SK-N-MC (cell line): ENCODE measurements around the gene RRAGA.

ENCODE experiments used
- EZH2 ChIP-seq: fragments of 200-600 bp; sonication (generic); IDR thresholded peaks from one replicate; pipeline ENCODE4 v1.6.1; 2017; ENCODE audit warnings: antibody characterized with exemption
- FOXP2 ChIP-seq: optimal IDR thresholded peaks from 2 replicates; pipeline ENCODE3; 2011; ENCODE audit warnings: mild to moderate bottlenecking, moderate library complexity; ENCODE audit not compliant: insufficient read depth; ENCODE audit errors: extremely low read length, control extremely low read depth
- POLR2AphosphoS5 ChIP-seq: IDR thresholded peaks from 2 replicates; pipeline ENCODE4 v1.6.1; 2012; ENCODE audit warnings: mild to moderate bottlenecking, low read depth, low read length, borderline replicate concordance

DNA sequence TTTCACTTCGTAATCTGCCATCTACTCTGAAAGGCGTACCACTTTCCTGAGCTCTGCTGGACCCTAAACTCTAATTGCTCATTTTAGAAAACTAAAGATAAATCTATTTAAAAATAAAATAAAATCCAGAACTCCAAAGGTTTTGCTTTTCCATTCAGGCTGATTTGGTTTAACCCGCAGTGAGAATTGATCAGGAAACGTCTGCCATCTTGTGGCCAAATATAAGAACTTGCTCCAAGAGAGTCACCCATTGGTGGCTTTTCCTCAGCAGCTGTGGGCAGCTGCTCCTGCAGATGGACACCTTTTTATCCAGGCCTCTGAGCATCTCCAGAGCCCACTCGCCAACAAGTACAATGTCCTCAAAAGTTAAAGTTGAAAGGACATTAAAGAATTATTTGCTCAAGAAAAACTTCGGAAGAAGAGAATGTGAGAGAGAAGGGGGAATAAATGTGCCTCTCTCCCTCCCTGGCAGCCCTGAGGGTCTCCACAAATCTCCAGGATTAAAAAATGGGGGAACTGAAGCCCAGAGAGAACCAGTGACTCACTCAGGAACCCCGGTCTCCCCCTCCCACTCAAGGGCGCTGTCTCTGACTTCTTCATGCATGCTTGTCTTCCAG is 20.3 kb upstream of the RRAGA start:
- TF ChIP-seq EZH2 (no peak), POLR2AphosphoS5 (no peak), FOXP2 (no peak)
